SJSA1 (cell line): ENCODE measurements around the gene MBTPS1. TPM values are rescaled to one million over a fixed set of nuclear protein-coding genes. Genes with fewer than 3 reads are reported as not detected.

ENCODE experiments used
- DNase-seq, 2 experiments: peaks; one replicate each; pipeline ENCODE4 v3.0.0-alpha.2; 2015 to 2020; ENCODE audit warnings: low spot score in 2 of 2, low read depth in 1 of 2
- H3K27ac ChIP-seq: fragments of 250-450 bp; sonication (Bioruptor Pico); 2 replicates; pipeline ENCODE4 v1.5.1; 2020; ENCODE audit warnings: mild to moderate bottlenecking, moderate library complexity
- H3K27me3 ChIP-seq: fragments of 250-450 bp; sonication (Bioruptor Pico); replicated peaks from 2 replicates; pipeline ENCODE4 v1.5.1; 2020; ENCODE audit warnings: mild to moderate bottlenecking, moderate library complexity
- H3K36me3 ChIP-seq: fragments of 250-450 bp; sonication (Bioruptor Pico); 2 replicates; pipeline ENCODE4 v1.5.1; 2020; ENCODE audit warnings: mild to moderate bottlenecking
- H3K4me1 ChIP-seq: fragments of 250-450 bp; sonication (Bioruptor Pico); replicated peaks from 2 replicates; pipeline ENCODE4 v1.6.1; 2021; ENCODE audit warnings: mild to moderate bottlenecking
- H3K4me3 ChIP-seq: fragments of 250-450 bp; sonication (Bioruptor Pico); 2 replicates; pipeline ENCODE4 v1.5.1; 2020; ENCODE audit warnings: mild to moderate bottlenecking
- H3K9me3 ChIP-seq: fragments of 250-450 bp; sonication (Bioruptor Pico); replicated peaks from 2 replicates; pipeline ENCODE4 v1.5.1; 2020; ENCODE audit warnings: mild to moderate bottlenecking
- total RNA-seq: library from RNA; depleted of rRNA; stranded (reverse); fragments of >200 nt; shearing (Covaris generic); gene quantifications from 2 replicates; pipeline ENCODE4 v1.2.3, GENCODE V29; 2014

The MBTPS1 gene
- total RNA-seq, 1 experiment from 2014 or later, result 64.9 TPM

DNA sequence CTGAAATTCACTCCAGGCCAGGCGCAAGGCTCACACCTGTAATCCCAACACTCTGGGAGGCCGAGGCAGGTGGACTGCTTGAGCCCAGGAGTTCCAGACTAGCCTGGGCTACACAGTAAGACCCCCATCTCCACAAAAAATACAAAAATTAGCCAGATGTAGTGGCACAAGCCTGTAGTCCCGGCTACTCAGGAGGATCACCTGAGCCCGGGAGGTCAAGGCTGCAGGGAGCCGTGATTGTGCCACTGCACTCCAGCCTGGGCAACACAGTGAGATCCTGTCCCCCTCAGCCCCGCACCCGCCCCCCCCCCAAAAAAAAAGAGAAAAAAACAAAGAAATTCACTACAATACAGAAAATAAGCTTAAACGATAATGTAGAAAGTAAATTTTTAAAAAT is 31.5 kb downstream of the MBTPS1 start:
- H3K36me3 ChIP-seq, result peaks cover 79% of the 10 kb centered on the region

GRCh38 chr16:84084570-84085270 is 32.0 kb downstream of the MBTPS1 start:
- peak; percentile 51 to 68 for DNase-seq
- H3K27ac ChIP-seq, result no peak overlapping the region
- peaks cover 79% of the 10 kb centered on the region for H3K36me3 ChIP-seq
- H3K9me3 ChIP-seq, result no peaks in the 10 kb centered on the region
- no peak overlapping the region for H3K4me3 ChIP-seq
- H3K27me3 ChIP-seq, result no peaks in the 10 kb centered on the region
- no peaks in the 10 kb centered on the region for H3K4me1 ChIP-seq

More for the DNA sequence above, 31.5 kb downstream of the MBTPS1 start:
- Histone ChIP-seq H3K4me3 (no peak overlapping the region), H3K27me3 (no peaks in the 10 kb centered on the region), H3K9me3 (no peaks in the 10 kb centered on the region), H3K27ac (no peak overlapping the region), H3K4me1 (no peaks in the 10 kb centered on the region)
- no peak for DNase-seq

- no peaks in the 10 kb centered on the region for H3K9me3 ChIP-seq
Observed at GRCh38 chr16:84082835-84083569, 33.7 kb downstream of the MBTPS1 start.

GRCh38 chr16:84082110-84082509 is 34.6 kb downstream of the MBTPS1 start:
- DNase-seq, result no peak
- H3K36me3 ChIP-seq, result peaks cover 68% of the 10 kb centered on the region
- H3K27ac ChIP-seq, result no peak overlapping the region

More at GRCh38 chr16:84082835-84083569, 33.7 kb downstream of the MBTPS1 start:
- H3K27me3 ChIP-seq, result no peaks in the 10 kb centered on the region
- no peak overlapping the region for H3K27ac ChIP-seq
- peaks cover 73% of the 10 kb centered on the region for H3K36me3 ChIP-seq
- H3K4me1 ChIP-seq, result no peaks in the 10 kb centered on the region
- no peak overlapping the region for H3K4me3 ChIP-seq
- no peak for DNase-seq

DNA sequence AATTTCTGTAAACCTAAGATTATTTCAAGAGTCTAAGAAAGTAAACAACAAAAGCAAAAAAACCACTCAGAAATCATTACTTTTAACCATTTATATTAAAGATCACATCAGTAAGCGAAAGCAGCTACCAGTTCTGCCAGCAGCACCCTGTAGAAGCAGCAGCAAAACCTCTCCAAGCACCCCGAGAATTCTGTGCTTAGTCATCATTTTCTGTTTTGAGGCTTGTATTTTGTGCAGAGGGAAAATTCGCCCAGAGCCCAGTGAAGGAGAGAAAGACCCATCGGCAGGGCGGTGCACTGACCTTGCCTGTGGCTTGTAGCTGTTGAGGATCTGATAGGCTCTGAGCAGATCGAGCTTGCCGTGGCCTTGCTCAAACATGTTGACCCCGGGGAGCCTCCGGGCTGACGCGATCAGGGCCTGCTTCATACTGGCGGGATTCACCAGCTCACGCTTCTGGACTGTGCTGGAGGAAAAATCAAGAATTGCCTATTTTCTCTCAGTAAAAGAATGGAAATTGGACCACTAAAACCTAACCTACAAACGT is 35.2 kb downstream of the MBTPS1 start:
- H3K36me3 ChIP-seq, result peaks cover 62% of the 10 kb centered on the region
- DNase-seq, result no peak
- no peak overlapping the region for H3K4me3 ChIP-seq
- no peak overlapping the region for H3K27ac ChIP-seq
- no peaks in the 10 kb centered on the region for H3K4me1 ChIP-seq
- H3K9me3 ChIP-seq, result no peaks in the 10 kb centered on the region
- H3K27me3 ChIP-seq, result no peaks in the 10 kb centered on the region

More at GRCh38 chr16:84082110-84082509, 34.6 kb downstream of the MBTPS1 start:
- Histone ChIP-seq H3K4me3 (no peak overlapping the region), H3K27me3 (no peaks in the 10 kb centered on the region), H3K9me3 (no peaks in the 10 kb centered on the region), H3K4me1 (no peaks in the 10 kb centered on the region)

DNA sequence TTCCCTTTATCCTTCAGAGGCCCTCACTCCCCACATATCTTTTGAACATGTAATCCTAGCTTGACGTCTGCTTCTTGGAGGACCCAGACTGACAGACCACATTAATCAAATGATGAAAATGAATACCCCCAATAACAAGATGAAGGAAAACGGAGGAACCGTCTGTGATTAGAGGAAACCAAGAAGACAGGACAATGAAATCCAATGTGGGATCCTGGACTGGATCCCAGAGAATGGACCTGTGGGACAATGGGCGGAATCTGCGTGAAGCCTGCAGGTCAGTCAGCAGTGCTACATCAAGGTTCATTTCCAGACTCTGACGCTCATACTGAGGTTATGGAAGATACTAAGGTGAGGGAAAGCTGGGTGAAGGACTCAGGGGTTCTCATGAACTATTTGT is 35.9 kb downstream of the MBTPS1 start:
- Histone ChIP-seq H3K4me1 (no peaks in the 10 kb centered on the region), H3K4me3 (no peak overlapping the region), H3K9me3 (no peaks in the 10 kb centered on the region), H3K36me3 (peaks cover 56% of the 10 kb centered on the region), H3K27ac (no peak overlapping the region), H3K27me3 (no peaks in the 10 kb centered on the region)
- no peak for DNase-seq

- no peak overlapping the region for H3K27ac ChIP-seq
- no peaks in the 10 kb centered on the region for H3K9me3 ChIP-seq
- H3K27me3 ChIP-seq, result no peaks in the 10 kb centered on the region
- H3K4me3 ChIP-seq, result no peak overlapping the region
- no peak for DNase-seq
- no peaks in the 10 kb centered on the region for H3K4me1 ChIP-seq
- H3K36me3 ChIP-seq, result peaks cover 57% of the 10 kb centered on the region
Observed at GRCh38 chr16:84080378-84080777, 36.4 kb downstream of the MBTPS1 start.

GRCh38 chr16:84079664-84080063 is 37.1 kb downstream of the MBTPS1 start:
- Histone ChIP-seq H3K4me1 (no peaks in the 10 kb centered on the region), H3K4me3 (no peak overlapping the region), H3K27me3 (no peaks in the 10 kb centered on the region), H3K9me3 (no peaks in the 10 kb centered on the region), H3K36me3 (peaks cover 62% of the 10 kb centered on the region), H3K27ac (no peak overlapping the region)
- DNase-seq, result no peak

DNA sequence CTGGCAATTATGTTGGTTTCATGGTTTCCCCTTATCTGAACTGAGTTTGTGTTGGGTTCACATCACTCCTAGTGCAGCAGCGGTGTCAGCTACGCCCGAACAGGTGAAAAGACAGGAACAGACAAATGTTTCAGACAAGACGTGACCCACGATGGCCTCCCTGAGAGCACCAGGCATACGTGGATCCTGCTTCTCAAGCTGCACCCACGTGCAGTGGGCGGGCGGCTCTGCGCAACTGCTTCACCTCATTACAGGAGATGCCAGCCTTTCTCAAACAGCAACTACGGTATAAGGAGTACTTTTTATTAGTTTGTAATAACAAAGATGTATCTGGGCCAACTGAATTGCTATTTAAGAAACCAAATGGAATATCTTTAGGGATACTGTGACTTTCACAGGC is 41.4 kb downstream of the MBTPS1 start:
- no peaks in the 10 kb centered on the region for H3K4me1 ChIP-seq
- H3K36me3 ChIP-seq, result peaks cover 58% of the 10 kb centered on the region
- no peaks in the 10 kb centered on the region for H3K27me3 ChIP-seq
- no peak overlapping the region for H3K27ac ChIP-seq
- no peak for DNase-seq
- H3K9me3 ChIP-seq, result no peaks in the 10 kb centered on the region
- H3K4me3 ChIP-seq, result no peak overlapping the region

DNA sequence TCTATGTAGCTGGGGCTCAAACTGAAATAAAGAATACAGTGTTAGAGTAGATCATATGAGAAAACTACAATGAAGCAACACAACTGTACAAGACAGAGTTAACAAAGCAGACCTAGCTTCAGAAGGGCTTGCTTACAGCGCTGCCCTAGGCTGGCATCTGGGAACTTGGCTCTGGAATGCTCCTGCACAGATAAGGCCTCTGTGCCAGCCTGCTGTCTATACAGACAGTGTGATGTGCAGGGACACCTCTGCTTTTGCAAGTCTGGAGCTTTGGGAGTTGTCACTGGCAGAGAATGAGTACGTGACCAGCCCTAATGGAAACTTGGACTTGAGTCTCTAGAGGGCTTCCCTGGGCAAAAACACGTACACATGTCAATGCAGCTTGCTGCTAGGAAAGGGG is 42.0 kb downstream of the MBTPS1 start:
- no peaks in the 10 kb centered on the region for H3K27me3 ChIP-seq
- no peaks in the 10 kb centered on the region for H3K9me3 ChIP-seq
- H3K4me1 ChIP-seq, result no peaks in the 10 kb centered on the region
- H3K27ac ChIP-seq, result no peak overlapping the region
- no peak overlapping the region for H3K4me3 ChIP-seq
- H3K36me3 ChIP-seq, result peaks cover 58% of the 10 kb centered on the region
- no peak for DNase-seq

GRCh38 chr16:84072014-84072413 is 44.7 kb downstream of the MBTPS1 start:
- Histone ChIP-seq H3K4me1 (no peaks in the 10 kb centered on the region), H3K9me3 (no peaks in the 10 kb centered on the region), H3K36me3 (peaks cover 72% of the 10 kb centered on the region), H3K27me3 (no peaks in the 10 kb centered on the region), H3K4me3 (no peak overlapping the region), H3K27ac (no peak overlapping the region)
- no peak for DNase-seq

- H3K27ac ChIP-seq, result no peak overlapping the region
- H3K9me3 ChIP-seq, result no peaks in the 10 kb centered on the region
- no peak overlapping the region for H3K4me3 ChIP-seq
- no peaks in the 10 kb centered on the region for H3K4me1 ChIP-seq
- no peaks in the 10 kb centered on the region for H3K27me3 ChIP-seq
- DNase-seq, result no peak
- peaks cover 78% of the 10 kb centered on the region for H3K36me3 ChIP-seq
Observed at GRCh38 chr16:84071121-84071520, 45.6 kb downstream of the MBTPS1 start.

DNA sequence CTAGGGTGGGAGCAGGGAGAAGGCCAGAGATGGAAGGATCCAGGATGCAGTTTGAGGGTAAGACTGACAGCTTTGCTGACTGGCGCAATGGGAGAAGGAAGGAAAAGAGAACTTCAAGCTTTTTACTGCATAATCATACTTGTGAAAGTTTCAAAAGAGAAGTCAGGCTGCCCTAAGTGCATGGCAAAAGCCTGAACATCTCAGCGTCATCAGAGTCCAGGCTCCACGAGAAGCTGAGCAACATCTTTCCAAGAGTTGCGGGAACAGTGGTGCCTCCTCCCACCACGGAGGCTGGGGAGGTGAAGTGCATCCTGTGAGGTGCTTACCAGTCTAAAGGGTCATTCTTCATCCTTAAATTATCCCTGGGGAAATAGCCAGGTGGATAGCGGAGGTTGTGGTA is 47.2 kb downstream of the MBTPS1 start:
- no peaks in the 10 kb centered on the region for H3K9me3 ChIP-seq
- H3K27me3 ChIP-seq, result no peaks in the 10 kb centered on the region
- H3K4me1 ChIP-seq, result no peaks in the 10 kb centered on the region
- no peak overlapping the region for H3K4me3 ChIP-seq
- DNase-seq, result no peak
- peaks cover 79% of the 10 kb centered on the region for H3K36me3 ChIP-seq
- no peak overlapping the region for H3K27ac ChIP-seq

DNA sequence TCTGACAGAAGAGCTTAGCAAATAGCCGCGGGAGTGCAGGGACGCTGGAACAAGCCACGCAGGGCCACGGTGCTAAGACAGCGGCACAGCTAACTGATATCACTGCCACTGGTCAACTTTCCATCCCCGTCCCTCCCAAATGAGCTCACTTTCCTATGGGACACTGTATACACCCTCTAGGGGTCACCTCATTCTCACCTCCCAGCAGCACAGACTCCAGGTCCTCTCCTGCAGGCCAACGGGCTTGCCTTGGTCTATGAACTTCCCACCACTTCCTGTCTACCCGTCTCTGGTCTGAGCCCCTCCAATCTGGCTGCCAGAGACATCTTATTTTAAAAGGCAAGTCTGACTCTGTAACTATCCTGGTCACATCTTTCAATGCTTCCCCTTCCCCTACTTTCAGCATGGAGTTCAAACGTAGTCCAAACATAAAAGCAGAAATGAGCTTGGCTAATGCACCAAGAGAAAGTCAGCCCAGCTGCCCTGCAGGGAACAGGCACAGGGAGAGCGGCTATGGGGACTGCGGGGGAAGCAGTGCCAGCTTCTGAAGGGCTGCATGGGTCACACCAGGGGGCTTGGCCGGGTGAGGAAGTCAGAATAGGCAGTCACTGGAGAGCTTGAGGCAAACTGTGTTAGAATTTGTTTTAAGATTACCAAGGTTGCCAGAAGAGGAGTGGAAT is 47.8 kb downstream of the MBTPS1 start:
- Histone ChIP-seq H3K27ac (no peak overlapping the region), H3K36me3 (peaks cover 81% of the 10 kb centered on the region), H3K4me1 (no peaks in the 10 kb centered on the region)

More for the DNA sequence above, 47.8 kb downstream of the MBTPS1 start:
- DNase-seq, result no peak
- Histone ChIP-seq H3K9me3 (no peaks in the 10 kb centered on the region), H3K27me3 (no peaks in the 10 kb centered on the region), H3K4me3 (no peak overlapping the region)
